SK-N-SH (cell line): ENCODE measurements around the gene GCA.

Source experiments
- CTCF ChIP-seq: fragments of 200-600 bp; sonication (generic); IDR thresholded peaks from 2 replicates; pipeline ENCODE4 v1.6.1; 2017; ENCODE audit warnings: antibody characterized with exemption, mild to moderate bottlenecking, moderate library complexity
- EP300 ChIP-seq, 2 experiments: IDR thresholded peaks; 2 replicates each; pipeline versions ENCODE4 v1.4.0 to v1.6.1; 2012; ENCODE audit warnings: borderline replicate concordance in 1 of 2, low read depth in 1 of 2, low read length in 1 of 2
- EZH2phosphoT487 ChIP-seq: fragments of 200-600 bp; sonication (generic); IDR thresholded peaks from 2 replicates; pipeline ENCODE4 v1.6.1; 2017; ENCODE audit warnings: low read depth, mixed run types, mild to moderate bottlenecking, antibody characterized with exemption, moderate library complexity, borderline replicate concordance
- FOXJ3 ChIP-seq: sonication (generic); formaldehyde crosslinking; IDR thresholded peaks from 2 replicates; pipeline ENCODE4 v1.5.1; 2020; ENCODE audit warnings: mild to moderate bottlenecking, missing genetic modification reagents
- FOXM1 ChIP-seq: IDR thresholded peaks from 2 replicates; pipeline ENCODE4 v1.4.0; 2012; ENCODE audit warnings: low read depth, mild to moderate bottlenecking
- PBX3 ChIP-seq: IDR thresholded peaks from 2 replicates; pipeline ENCODE4; 2012
- POLR2AphosphoS5 ChIP-seq: IDR thresholded peaks from 2 replicates; pipeline ENCODE4 v1.6.1; 2012; ENCODE audit warnings: low read depth, low read length
- RAD21 ChIP-seq: IDR thresholded peaks from 2 replicates; pipeline ENCODE4 v1.6.1; 2012; ENCODE audit warnings: mild to moderate bottlenecking, low read length
- REST ChIP-seq: IDR thresholded peaks from 2 replicates; pipeline ENCODE4 v1.6.1; 2012; ENCODE audit warnings: mild to moderate bottlenecking, low read depth, low read length, moderate library complexity
- SIN3A ChIP-seq: IDR thresholded peaks from 2 replicates; pipeline ENCODE4 v1.6.1; 2012; ENCODE audit warnings: low read depth, mild to moderate bottlenecking, low read length, moderate library complexity, borderline replicate concordance

GRCh38 chr2:162390801-162391200 lies 46.9 kb downstream of the GCA start:
- TF ChIP-seq POLR2AphosphoS5: no peak
- no peak for TF ChIP-seq FOXJ3 (CRISPR knock-in tag)
- no peak for TF ChIP-seq CTCF
- no peak for TF ChIP-seq EZH2phosphoT487
- no peak for TF ChIP-seq RAD21
- no peak for TF ChIP-seq FOXM1
- no peak for TF ChIP-seq PBX3
- TF ChIP-seq REST: no peak
- TF ChIP-seq SIN3A: no peak
- TF ChIP-seq EP300 (IDR thresholded peaks at IDR 0.05; ENCODE audit: borderline replicate concordance in 1 of 2, low read depth in 1 of 2, low read length in 1 of 2): no peak
